Cardiac fibroblast (primary cell): ENCODE measurements around the gene MS4A10.

Experiments
- DNase-seq, 2 donors: peaks; one replicate each; pipeline versions ENCODE4 v3.0.0 to v3.0.0-alpha.2; 2010; ENCODE audit warnings: low read depth in 2 of 2
- H3K4me3 ChIP-seq, 2 donors: replicated peaks in 1 of 2; 1 replicate in 1 of 2; 2 replicates in 1 of 2; pipeline ENCODE4 v1.5.1; 2011; ENCODE audit warnings: low read depth in 2 of 2, low read length in 2 of 2, mild to moderate bottlenecking in 2 of 2, moderate library complexity in 1 of 2
- CTCF ChIP-seq: IDR thresholded peaks from one replicate; pipeline ENCODE4 v1.5.1; 2011; ENCODE audit warnings: low read depth, mild to moderate bottlenecking, low read length, inconsistent platforms

MS4A10 gene

GRCh38 chr11:60781286-60781980 is 3.7 kb upstream of the MS4A10 start:
- no peak overlapping the region for H3K4me3 ChIP-seq
- DNase-seq: no peak
- TF ChIP-seq CTCF: no peak

- H3K4me3 ChIP-seq: no peak overlapping the region
- no peak for DNase-seq
- no peak for TF ChIP-seq CTCF
Observed at GRCh38 chr11:60781981-60782316, 3.2 kb upstream of the MS4A10 start.

- no peak for TF ChIP-seq CTCF
- no peak for DNase-seq
Observed at GRCh38 chr11:60782393-60783140, 2.6 kb upstream of the MS4A10 start.

GRCh38 chr11:60783141-60783484 is 2.0 kb upstream of the MS4A10 start:
- DNase-seq: no peak
- no peak for TF ChIP-seq CTCF
- no peak overlapping the region for H3K4me3 ChIP-seq

More at GRCh38 chr11:60782393-60783140, 2.6 kb upstream of the MS4A10 start:
- H3K4me3 ChIP-seq: no peak overlapping the region

- no peak for DNase-seq
- no peak for TF ChIP-seq CTCF
- no peak overlapping the region for H3K4me3 ChIP-seq
Observed at GRCh38 chr11:60783911-60784310, 1.2 kb upstream of the MS4A10 start.

GRCh38 chr11:60785806-60786361 is 751 bp downstream of the MS4A10 start:
- H3K4me3 ChIP-seq: no peak overlapping the region
- TF ChIP-seq CTCF: peak; percentile 10
- DNase-seq: peak; percentile 29 to 76
